EH (cell line): ENCODE results near the gene HDAC1.

Experiments
- DNase-seq: peaks from one replicate; pipeline ENCODE4 v3.0.0-alpha.2; 2015; ENCODE audit warnings: low read depth

Gene HDAC1

GRCh38 chr1:32330558-32331151, 38.8 kb downstream of the HDAC1 start:
- no peak for DNase-seq

- DNase-seq: no peak
Measured at GRCh38 chr1:32331549-32331948, 39.7 kb downstream of the HDAC1 start.

GRCh38 chr1:32332290-32333079, 40.6 kb downstream of the HDAC1 start:
- no peak for DNase-seq

GRCh38 chr1:32333251-32333963, 41.5 kb downstream of the HDAC1 start:
- no peak for DNase-seq

GRCh38 chr1:32334274-32334861, 42.5 kb downstream of the HDAC1 start:
- peak; percentile 29 for DNase-seq

- DNase-seq: peak; percentile 57
Measured at GRCh38 chr1:32334864-32335534, 43.1 kb downstream of the HDAC1 start.

- DNase-seq: no peak
Measured at GRCh38 chr1:32335535-32335789, 43.6 kb downstream of the HDAC1 start.

- peak; percentile 76 for DNase-seq
Measured at GRCh38 chr1:32335790-32336590, 44.1 kb downstream of the HDAC1 start, which contains the start of gene MARCKSL1. Gene MARCKSL1, minus strand, starts transcription at chr1:32336233. Its CDS starts 200 bp downstream, at chr1:32336033.

GRCh38 chr1:32336591-32336932, 44.7 kb downstream of the HDAC1 start:
- DNase-seq: no peak

- DNase-seq: peak; percentile 57
Measured at GRCh38 chr1:32336963-32337675, 45.2 kb downstream of the HDAC1 start.

GRCh38 chr1:32337855-32338636, 46.2 kb downstream of the HDAC1 start:
- DNase-seq: no peak

- DNase-seq: no peak
Measured at GRCh38 chr1:32338637-32339145, 46.8 kb downstream of the HDAC1 start.

- DNase-seq: peak; percentile 77
Measured at GRCh38 chr1:32339363-32339978, 47.6 kb downstream of the HDAC1 start.

GRCh38 chr1:32341186-32341757, 49.4 kb downstream of the HDAC1 start:
- no peak for DNase-seq

- no peak for DNase-seq
Measured at GRCh38 chr1:32341971-32342370, 50.1 kb downstream of the HDAC1 start.

GRCh38 chr1:32342704-32343103, 50.8 kb downstream of the HDAC1 start:
- DNase-seq: no peak

- DNase-seq: peak; percentile 15
Measured at GRCh38 chr1:32345289-32345827, 53.5 kb downstream of the HDAC1 start.

GRCh38 chr1:32346532-32347157, 54.8 kb downstream of the HDAC1 start:
- DNase-seq: no peak
